ENCODE measurements around the gene PUSL1.

The PUSL1 gene

DNA sequence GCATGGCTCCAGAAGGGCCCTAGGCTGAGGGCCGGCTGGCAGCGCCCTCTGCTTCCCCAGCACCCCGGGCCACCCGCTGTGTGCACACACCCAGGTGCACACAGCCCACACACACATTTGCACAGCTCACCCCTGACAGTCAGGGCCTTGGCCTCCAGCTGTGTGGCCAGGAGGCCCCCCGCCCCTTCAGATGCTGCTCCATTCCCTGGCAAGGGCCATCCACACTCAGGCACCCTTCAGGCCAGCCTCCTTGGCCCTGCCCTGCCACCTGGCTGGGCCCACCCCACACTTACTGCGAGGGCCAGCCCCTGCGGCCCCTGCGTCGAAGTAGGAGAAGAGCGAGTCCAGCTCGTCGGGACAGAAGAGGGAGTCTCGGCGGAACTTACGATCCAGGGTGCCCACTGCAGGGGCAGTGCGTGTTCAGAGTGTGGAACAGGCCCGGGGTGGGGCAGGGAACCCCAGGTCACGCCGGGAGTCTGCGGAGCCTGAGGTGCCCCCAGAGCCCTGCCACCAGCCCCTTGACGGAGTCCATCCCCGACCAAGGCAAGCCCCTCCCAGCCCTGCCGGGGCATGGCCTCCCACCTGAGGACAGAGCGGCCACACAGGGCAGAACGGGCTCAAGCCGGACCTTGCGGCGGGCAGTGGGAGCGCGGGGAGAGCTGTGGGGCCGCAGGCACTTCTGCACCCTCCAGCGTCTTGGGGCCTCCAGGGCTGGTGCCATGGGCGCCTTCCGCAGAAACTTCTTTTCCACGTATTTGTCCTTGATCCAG is 13.1 kb upstream of the PUSL1 start:
- no peak for DNase-seq

DNA sequence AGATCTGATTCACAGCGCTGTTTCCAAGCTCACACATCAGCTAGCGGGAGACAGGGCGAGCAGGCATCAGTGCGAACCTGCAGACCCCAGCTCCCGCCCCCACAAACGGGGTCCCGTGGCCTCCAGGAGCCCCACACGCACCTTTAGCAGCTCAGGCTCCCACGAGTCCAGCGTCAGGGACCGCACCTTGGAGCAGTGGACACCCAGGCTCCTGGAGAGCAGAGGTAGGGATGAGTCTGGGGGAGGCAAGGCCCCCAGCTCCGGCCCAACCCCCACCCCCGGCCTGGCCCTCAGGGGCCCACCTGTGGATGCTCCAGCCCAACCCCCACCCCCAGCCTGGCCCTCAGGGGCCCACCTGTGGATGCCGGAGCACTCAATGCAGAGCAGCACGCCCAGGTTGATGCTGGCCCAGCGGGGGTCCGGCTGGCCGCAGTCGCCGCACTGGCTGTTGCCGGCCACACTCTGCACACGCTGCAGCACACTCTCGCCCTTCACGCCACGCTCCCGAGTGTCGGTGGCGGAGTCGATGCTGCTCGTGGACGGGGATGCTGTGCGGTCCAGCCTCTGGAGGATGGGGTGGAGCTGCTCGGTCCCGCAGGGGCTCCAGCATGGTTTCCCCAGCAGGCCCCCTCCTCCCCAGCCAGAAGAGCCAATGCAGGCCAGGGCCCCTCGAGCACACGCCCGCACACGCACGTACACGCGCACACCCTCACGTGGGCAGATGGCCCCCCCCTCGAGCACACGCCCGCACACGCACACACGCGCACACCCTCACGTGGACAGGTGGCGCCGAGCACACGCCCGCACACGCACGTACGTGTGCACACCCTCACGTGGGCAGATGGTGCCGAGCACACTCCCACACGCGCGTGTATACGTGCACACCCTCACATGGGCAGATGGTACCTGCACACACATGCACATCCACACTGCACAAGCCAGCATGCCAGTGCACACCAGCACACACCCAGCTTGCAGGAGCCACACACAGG is 12.0 kb upstream of the PUSL1 start:
- no peak for DNase-seq

DNA sequence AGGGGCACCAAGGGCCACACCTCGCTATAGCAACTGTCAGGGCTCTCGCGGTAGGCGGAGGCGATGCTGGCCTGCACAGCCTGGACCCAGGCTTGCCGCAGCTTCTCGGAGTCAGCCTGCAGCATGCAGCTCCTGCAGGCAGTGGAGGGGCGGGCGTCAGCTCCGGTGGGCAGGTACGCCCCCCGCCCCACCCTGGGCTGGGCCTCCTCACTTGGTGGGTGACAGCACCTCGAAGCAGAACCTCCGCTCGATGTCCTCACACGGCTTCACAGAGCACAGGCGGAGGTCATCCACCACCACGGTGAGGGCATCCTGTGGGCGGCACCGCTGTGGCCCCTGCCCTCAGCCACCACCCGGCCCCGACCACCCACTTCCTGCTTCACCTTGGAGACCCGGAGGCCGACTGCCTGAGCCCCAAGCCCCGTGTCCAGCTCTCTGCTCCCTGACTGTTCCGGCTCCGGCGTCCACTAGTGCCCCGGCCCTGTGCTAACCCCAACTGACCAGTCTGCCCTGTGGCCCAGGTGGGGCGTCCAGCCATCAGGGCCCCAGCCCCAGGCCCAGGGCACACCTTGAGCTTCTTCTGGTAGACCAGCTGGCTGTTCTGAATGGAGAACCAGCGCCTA is 10.5 kb upstream of the PUSL1 start:
- DNase-seq, result no peak

DNA sequence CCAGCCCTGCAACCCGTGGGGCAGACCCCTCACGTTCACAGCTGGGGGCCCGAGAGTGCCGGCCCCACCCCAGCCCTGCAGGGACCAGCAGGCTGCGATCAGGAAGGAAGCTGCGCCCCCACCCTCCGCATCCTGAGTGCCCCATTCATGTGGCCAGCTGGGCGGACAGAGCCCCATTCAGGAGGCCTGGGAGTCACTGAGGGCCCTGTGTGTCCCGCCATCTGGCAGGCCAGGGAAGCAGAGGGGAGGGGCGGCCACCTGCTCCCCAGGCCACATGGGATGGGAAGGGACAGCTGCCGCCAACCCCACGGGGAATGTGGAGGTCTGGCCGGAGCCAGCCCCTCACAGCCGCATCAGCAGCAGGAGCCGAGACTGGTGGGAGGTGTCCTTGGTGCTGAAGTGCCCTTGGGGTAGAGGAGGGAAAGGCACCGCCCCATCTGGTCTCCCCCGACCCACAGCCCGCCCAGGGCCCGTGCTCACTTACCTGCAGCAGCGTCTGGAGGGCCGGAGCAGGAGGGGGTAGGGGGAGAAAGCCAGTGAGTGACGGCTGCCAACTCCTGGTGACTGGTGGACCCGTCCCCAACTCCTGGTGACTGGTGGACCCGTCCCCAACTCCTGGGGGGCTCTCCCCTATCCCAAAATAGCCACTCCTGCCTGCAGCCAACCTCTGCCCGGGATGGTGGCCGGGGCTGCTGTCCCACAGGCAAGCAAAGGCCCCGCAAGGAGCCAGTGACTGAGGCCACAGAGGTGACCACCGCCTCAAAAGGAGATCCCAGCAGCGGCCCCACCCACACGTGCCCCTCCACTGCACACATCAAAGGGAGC is 9.3 kb upstream of the PUSL1 start:
- no peak for DNase-seq

DNA sequence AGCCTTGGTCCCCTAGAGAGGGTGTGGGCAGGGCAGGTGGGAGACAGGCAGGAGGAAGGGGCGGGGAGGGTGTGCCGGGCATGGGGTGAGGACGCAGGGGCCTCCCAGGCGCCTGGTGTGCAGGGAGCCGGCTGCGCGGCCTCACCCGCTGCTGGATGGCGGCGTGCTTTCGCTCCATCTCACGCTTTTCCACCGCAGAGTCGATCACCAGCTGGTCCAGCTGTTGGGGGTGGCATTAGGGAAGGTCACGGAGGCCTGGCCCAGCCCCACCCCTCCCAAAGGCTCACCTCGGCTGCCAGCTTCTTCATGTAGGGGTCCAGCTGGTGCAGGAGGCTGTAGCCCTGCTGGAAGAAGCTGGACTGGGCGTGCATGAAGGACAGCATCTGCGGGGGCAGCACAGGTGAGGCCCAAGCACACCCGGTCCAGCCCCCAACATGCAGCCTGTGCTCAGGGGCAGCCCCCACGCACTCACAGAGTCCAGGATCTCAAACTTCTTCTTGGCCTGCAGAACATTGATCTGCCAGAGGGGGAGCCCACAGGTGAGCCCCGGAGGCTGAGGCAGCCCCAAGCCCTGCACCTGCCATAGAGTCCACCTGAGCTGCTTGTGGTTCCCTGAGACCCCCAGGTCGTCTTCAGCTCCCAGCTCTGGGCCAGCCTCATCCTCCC is 8.6 kb upstream of the PUSL1 start:
- no peak for DNase-seq

DNA sequence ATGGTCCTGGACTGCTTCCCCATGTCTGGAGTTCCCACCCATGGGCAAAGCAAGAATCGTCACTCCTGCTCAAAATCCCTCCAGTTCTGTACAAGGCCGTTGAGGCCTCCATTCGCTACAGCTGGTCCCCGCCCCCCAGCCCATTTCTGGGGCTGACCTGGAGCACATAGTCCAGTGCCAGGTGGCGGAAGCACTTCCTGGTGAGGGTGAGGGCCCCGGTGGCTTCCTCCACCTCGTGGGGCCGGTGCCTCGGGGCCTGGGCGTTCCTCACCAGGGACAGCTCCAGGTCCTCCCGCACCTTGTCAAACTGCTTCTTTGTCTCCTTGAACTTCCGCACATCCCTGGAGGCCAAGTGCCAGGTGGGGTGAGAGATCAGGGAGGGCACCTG is 8.1 kb upstream of the PUSL1 start:
- DNase-seq, result no peak

DNA sequence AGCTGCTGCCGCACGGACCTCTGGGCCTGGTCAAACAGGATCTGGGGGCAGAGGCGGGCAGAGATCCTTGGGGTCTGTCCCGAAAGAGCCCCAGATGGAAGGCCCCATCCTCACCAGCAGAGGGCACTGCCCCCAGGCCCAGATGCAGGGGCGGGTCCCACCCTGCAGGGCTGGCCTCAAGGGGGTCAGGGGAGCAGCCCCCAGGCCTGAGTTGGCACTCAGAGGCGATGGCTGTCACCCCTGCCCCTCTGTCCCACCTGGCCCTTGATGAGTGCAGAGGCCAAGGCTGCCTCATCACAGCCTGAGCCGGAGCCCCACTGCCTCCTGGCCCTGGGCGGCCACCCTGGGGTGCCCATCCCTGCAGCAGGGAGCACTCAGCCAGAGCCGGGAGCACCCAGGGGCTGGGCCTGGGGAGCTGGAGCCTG is 6.4 kb upstream of the PUSL1 start:
- no peak for DNase-seq

DNA sequence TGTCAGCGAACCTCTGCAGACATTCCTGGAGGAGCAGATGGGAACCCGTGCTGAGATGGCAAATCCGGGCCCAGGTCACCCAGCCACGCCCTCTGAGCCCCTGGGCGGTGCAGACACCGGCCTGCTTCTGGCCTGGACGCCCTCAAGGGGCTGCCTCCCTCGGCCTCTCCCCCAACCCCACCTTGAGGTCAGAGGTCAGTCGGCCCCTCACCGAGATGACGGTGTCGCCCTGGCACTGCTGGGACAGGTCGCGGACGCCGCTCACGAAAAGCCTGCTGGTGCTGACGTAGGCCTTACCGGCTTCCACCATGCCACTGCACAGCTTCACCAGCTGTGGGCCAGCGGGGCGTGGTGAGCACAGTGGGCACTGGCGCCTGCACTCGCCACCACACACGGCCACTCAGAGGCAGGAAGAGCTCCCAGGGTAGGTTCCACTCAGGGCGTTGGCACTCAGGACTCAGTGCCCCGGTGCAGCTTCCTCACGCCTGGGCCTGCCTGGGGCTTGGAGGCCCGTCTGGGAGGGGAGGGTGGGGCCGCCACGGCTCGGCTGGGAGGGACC is 5.4 kb upstream of the PUSL1 start:
- no peak for DNase-seq

DNA sequence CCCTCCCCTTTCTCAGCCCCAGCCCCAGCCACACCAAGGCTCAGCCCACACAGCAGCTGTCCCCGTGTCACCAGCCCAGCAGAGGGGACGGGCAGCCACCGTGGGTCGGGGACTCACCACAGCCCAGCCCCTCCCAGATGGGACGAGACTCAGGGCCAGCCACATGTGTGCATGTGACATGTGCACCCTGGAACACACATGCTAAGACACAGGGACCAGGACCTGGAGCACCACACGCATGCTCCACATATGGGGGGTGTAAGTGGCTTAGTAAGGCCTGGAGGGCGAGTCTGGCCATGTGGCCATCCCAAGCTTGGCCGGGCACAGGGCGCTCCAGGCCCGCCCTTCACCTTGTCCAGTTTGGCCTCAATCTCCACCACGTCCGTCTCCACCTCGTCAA is 4.7 kb upstream of the PUSL1 start:
- no peak for DNase-seq

DNA sequence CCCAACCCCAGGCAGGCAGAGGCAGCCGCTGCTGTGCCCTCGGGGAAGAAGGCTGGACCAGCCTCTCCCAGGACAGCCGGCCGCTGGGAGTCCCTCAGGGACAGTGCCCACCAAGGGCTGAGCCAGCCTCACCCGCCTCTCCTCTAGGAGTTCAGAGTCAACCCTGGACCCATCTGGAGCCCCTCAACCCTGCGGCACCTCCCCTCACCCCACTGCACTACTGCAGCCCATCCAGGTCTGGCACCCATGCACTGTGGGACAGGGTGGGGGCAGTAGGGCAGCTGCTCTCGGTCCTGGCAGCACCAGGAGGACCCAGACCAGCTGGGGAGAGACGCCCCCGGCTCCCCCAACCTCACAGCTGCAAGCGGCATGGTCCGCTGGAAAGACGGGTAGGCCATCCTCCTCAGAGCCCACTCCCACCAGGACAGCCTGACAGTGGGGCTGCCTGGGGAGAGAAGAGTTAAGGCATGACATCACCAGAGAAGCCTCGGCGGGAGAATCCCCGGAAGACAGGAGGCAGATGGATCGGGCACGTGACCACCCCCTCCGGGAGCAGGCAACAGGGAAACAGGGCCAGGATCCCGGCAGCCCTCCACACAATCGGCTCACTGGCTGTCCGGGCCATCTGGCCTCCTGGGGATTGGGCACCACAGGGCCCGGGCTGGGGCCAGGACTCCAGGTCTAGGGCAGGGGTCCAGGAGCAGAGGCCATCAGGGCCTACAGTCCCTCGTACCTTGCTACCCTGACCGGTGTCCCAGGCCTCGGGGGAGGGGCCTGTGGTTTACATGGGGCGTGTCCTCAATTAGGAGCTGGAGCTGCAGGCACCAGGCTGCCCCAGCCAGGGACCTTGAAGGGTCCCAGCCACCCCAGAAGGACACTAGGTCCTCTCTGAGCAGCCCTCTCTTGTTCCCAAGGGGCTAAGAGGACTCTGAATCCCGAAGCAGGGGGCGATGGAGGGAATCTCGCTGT is 3.8 kb upstream of the PUSL1 start:
- no peak for DNase-seq

DNA sequence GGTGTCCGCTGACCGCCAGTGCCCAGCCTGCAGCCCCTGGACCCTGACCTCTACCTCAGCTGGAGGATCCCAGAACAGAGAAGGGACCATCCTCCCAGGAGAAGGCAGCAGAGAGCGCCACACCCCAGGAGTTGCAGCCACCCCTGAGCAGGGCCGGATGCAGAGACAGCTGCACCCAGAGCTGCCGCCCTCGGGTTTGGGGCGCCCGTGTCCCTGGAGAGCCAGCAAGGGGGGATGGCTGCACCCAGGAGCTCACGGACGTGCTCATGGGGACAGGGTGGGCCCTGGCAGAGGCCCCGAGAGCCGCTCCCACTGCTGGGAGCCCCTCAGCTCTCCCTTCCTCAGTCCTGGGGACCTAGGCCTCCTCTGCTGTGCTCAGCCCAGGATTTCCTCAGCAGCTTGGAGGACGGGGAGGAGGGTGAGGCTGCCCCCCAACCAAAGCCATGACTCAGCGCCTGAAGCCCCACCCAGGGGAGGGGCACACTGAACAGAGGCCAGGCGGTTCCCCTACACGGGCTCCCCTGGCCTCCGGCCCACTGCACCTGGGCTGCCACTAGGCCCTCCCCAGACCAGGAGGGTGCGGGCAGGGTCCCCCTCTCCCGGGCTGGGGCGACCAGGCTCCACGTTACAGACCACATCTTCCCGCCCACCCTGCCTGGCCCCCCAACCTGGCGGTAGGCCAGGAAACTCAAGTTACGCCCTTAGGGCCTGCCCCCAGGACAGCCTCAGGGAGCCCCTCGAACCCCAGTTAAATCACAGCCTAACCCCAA is 2.9 kb upstream of the PUSL1 start:
- peak; percentile 51 for DNase-seq

DNA sequence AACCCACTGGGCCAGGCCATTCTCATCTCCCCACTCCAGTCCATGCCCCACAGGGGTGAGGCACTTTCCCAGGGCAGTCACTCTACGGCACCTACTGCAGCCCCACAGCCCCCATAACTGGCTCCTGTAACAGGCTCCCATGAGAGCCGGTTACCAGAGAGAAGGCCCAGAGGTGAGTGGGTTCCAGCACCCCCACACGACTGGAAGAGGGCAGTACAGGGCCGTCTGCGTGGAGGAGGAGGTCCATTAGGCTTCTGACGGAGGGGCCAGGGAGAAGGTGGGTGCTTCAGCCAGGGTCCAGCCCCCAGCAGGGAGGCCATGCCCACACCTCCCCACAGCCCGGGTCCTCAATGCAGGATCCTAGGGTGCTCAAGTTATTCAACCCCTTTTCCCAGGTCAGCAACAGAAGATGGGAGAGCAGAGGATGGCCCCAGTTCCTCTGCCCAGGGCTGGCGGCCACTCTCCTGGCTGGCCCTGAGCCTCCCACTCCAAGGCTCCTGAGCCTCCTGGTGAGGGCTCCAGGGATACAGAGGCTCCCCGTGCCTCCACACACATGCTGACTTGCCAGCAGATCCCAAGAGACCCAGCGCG is 2.2 kb upstream of the PUSL1 start:
- no peak for DNase-seq

DNA sequence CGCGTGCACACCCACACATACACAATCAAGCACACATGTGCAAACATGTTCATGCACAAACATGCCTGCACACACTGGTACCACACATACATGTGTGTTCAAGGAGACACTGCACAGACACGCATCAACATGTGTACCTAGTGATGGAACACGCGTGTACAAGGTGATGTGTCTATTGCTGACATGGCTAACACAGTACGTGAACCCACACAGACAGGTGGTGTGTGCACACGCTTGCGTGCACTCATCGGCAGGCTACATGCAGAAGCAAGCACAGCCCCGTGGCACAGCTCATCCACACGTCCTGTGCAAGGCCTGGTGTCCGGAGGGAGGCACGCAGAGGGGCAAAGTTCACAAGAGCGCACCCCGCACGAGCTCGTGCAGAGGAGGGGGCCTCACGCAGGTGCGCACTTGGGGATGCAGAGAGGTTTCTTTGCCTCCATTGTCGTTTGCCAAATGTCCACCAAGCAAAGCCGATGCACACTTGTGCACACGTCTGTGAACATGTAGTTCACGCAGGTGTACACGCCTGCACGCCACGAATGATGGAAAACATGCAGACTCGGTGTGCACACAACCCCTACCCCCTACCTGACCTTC is 1.6 kb upstream of the PUSL1 start:
- DNase-seq, result no peak

DNA sequence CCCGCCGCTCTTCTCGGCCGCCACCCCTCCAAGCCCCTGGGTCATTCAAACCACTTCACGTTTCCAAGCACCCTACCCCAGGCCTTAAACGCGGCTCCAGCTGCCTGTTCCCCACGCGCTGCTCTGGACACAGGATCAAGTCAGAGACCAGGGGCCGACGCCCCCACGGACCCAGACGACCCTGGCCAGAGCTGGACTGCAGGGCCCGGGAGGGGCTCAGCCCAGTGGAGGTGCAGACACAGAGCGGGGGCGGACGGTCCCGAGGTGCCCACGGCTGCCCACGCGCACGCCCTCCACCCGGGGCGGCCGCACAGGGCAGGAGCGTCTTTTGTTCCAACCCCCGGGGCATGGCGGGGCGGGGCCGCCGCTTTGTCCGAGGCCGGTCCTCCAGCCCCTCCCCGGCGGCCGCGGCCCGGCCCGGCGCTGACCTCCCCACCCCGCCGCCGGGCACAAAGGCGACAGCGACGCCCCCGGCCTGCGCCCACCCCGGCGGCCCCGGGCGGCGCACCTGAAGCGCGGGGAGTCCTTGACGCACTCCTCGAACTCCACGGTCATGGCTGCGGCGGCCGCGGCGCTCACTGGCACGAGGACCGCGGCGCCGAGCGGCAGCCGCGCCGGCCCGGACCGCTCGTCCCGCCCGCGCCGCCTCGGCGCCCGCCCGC is 1.0 kb upstream of the PUSL1 start:
- no peak for DNase-seq

DNA sequence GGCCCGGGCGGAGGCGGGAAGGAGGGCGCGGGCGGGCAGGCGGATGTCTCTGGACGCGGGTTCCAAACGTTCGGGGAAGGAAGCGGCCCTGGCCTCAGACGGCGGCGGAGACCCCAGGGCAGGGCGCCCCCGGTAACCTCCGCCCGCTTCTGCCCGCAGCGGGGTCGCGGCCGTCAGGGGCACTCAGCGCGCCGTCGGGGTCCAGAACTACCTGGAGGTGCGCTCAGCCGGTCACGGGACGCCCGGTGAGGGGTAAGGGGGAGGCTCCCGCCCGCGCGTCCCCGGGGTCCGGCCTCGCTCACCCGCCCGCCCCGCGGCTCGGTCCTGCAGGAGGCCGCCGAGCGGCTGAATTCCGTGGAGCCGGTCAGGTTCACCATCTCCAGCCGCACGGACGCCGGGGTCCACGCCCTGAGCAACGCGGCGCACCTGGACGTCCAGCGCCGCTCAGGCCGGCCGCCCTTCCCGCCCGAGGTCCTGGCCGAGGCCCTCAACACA is 406 bp downstream of the PUSL1 start:
- no peak for DNase-seq

DNA sequence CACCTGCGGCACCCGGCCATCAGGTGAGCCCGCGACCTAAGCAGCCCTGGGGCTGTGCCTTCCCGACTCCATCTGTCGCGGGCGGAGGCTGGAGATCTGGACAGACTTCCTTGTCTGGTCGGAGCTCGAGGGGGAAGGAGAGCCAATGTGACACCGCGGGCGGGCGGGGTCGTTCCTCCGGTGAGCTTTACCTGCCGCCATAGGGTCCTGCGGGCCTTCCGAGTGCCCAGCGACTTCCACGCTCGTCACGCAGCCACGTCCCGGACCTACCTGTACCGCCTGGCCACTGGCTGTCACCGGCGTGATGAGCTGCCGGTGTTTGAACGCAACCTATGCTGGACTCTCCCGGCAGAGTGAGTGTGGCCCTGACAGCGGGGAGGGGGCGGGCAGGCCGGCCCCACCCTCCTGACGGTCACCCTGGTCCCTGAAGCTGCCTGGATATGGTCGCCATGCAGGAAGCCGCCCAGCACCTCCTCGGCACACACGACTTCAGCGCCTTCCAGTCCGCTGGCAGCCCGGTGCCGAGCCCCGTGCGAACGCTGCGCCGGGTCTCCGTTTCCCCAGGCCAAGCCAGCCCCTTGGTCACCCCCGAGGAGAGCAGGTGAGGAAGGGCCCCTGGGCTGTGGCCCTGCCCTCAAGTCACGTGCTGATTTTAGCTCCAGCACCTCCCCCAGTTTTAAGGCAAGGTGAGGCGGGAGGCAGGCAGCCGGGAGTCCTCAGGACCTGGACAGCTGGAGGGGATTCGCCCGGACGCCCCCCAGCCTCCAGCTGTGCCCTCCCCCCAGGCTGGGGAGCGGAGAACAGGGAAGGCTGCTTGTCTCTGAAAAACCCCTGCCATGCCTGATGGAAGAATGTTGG is 1.1 kb downstream of the PUSL1 start:
- DNase-seq, result no peak

DNA sequence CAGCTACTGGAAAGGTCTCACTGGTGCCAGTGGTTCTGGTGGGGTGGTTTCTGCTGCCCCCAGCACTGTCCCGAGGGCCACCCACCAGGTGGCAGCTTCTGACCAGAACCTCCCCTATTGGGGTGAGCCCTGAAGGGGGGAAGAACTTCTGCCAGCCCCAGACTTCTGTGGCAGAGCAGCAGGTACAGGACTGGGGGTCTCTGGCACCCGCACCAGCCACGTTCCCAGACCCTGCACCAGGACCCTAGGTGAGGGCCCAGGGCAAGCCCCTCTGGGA is 1.6 kb downstream of the PUSL1 start:
- no peak for DNase-seq

Data from T-helper 9 cell (primary cell).